ENCODE measurements around the gene FCAMR.

DNA sequence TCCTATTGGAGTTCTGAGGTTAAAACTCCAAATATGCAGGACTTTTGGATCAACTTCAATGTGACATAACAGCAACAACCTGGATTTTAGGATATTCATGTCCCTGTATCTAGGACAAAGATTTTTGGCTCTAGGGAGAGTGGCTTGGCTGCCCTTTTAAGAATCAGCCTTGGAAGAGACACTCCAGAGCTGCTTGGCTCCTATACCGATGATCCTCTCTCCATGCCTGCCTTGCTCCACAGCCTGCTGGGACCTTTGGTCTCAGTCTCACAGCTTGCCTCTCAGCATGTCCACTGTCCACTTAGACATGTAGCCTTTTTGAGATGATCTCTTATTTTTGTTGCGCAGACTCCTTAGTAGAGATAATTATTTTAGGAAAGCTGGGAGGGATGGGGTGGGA is 44.0 kb downstream of the FCAMR start:
- TF ChIP-seq ZNF274 (IDR thresholded peaks at IDR 0.05; ENCODE audit: low read depth, low read length) (no peak), SUZ12 (IDR thresholded peaks at IDR 0.05; ENCODE audit: extremely low read depth, insufficient read depth, insufficient read length) (no peak)

All from NT2/D1 (cell line).